Neural cell (in vitro differentiated cells): ENCODE measurements around the gene NAP1L5. TPM values are rescaled to one million over a fixed set of nuclear protein-coding genes. Genes with fewer than 3 reads are reported as not detected.

Experiments
- H2AFZ ChIP-seq: fragments of 200-600, 300-800 bp; sonication (generic), shearing (Covaris generic); 2 replicates; pipeline ENCODE4 v1.6.0; 2014; ENCODE audit warnings: low read depth, mild to moderate bottlenecking, antibody characterized with exemption, low read length, moderate library complexity
- H3F3A ChIP-seq: fragments of 200-600 bp; shearing (Covaris generic); 2 replicates; pipeline ENCODE4 v1.6.1; 2016; ENCODE audit warnings: mild to moderate bottlenecking, moderate library complexity, mixed read lengths, antibody characterized with exemption, low read length; ENCODE audit not compliant: insufficient read depth, poor library complexity, severe bottlenecking
- H3K27ac ChIP-seq: fragments of 200-600, 300-800 bp; sonication (generic), shearing (Covaris generic); 2 replicates; pipeline ENCODE4 v1.5.1; 2014; ENCODE audit warnings: mild to moderate bottlenecking, low read length, moderate library complexity
- H3K27me3 ChIP-seq: fragments of 300-800, 200-600 bp; sonication (generic), shearing (Covaris generic); 2 replicates; pipeline ENCODE4 v1.6.0; 2014; ENCODE audit warnings: mild to moderate bottlenecking, low read depth, low read length, moderate library complexity; ENCODE audit not compliant: insufficient read depth
- H3K36me3 ChIP-seq: fragments of 300-800, 200-600 bp; sonication (generic), shearing (Covaris generic); 2 replicates; pipeline ENCODE4 v1.5.1; 2014; ENCODE audit warnings: mild to moderate bottlenecking, antibody characterized with exemption, low read length, moderate library complexity; ENCODE audit not compliant: insufficient read depth
- H3K4me2 ChIP-seq: fragments of 300-800, 200-600 bp; sonication (generic), shearing (Covaris generic); 2 replicates; pipeline ENCODE4 v1.6.0; 2014; ENCODE audit warnings: mild to moderate bottlenecking, low read length
- H3K4me3 ChIP-seq: fragments of 300-800, 200-600 bp; sonication (generic), shearing (Covaris generic); 2 replicates; pipeline ENCODE4 v1.5.1; 2014; ENCODE audit warnings: mild to moderate bottlenecking, low read length, moderate library complexity
- H3K79me2 ChIP-seq: fragments of 200-600 bp; shearing (Covaris generic); replicated peaks from 2 replicates; pipeline ENCODE4 v1.6.0; 2014; ENCODE audit warnings: mild to moderate bottlenecking, low read length, moderate library complexity; ENCODE audit not compliant: insufficient read depth
- H3K9ac ChIP-seq: fragments of 300-800, 200-600 bp; sonication (generic), shearing (Covaris generic); 2 replicates; pipeline ENCODE4 v1.6.1; 2016; ENCODE audit warnings: mild to moderate bottlenecking, low read length, mixed read lengths
- H3K9me2 ChIP-seq: fragments of 200-600 bp; shearing (Covaris generic); 2 replicates; pipeline ENCODE4 v1.6.1; 2016; ENCODE audit warnings: mild to moderate bottlenecking, low read length, mixed read lengths; ENCODE audit not compliant: insufficient read depth
- H3K9me3 ChIP-seq: fragments of 200-600, 300-800 bp; sonication (generic), shearing (Covaris generic); 2 replicates; pipeline ENCODE4 v1.6.1; 2016; ENCODE audit warnings: mild to moderate bottlenecking, mixed run types, low read length, moderate library complexity, mixed read lengths
- H4K20me1 ChIP-seq: fragments of 200-600 bp; shearing (Covaris generic); 2 replicates; pipeline ENCODE4 v1.6.1; 2016; ENCODE audit warnings: mild to moderate bottlenecking, mixed run types; ENCODE audit not compliant: insufficient read depth
- EP300 ChIP-seq: fragments of 450-650 bp; conservative IDR thresholded peaks from 2 replicates; pipeline ENCODE4 v1.6.1; 2014; ENCODE audit warnings: antibody characterized with exemption, mild to moderate bottlenecking, moderate library complexity; ENCODE audit not compliant: poor library complexity, severe bottlenecking
- EZH2 ChIP-seq: fragments of 200-600, 300-800 bp; shearing (Covaris generic), sonication (generic); IDR thresholded peaks from 2 replicates; pipeline ENCODE4 v1.6.1; 2014; ENCODE audit warnings: antibody characterized with exemption, low read length, borderline replicate concordance, mild to moderate bottlenecking; ENCODE audit not compliant: insufficient read depth, poor library complexity, severe bottlenecking
- MXI1 ChIP-seq: fragments of 450-650 bp; conservative IDR thresholded peaks from 2 replicates; pipeline ENCODE4 v1.6.1; 2014; ENCODE audit warnings: antibody characterized with exemption, mild to moderate bottlenecking; ENCODE audit not compliant: poor library complexity, severe bottlenecking
- POLR2AphosphoS5 ChIP-seq: IDR thresholded peaks from 2 replicates; pipeline ENCODE4 v1.6.1; 2012
- RAD21 ChIP-seq: fragments of 450-650 bp; conservative IDR thresholded peaks from 2 replicates; pipeline ENCODE4 v1.6.1; 2014; ENCODE audit warnings: antibody characterized with exemption, mild to moderate bottlenecking, moderate library complexity
- SMC3 ChIP-seq: fragments of 450-650 bp; conservative IDR thresholded peaks from 2 replicates; pipeline ENCODE4 v1.6.1; 2014; ENCODE audit warnings: antibody characterized with exemption, mild to moderate bottlenecking, moderate library complexity; ENCODE audit not compliant: poor library complexity
- TAF1 ChIP-seq: IDR thresholded peaks from 2 replicates; pipeline ENCODE4 v1.6.1; 2012; ENCODE audit warnings: low read depth
- polyA minus RNA-seq: library from RNA; depleted of rRNA, polyadenylated mRNA; stranded (reverse); fragments of >200 nt; gene quantifications from 2 replicates; pipeline ENCODE4 v1.2.3, GENCODE V29; 2014
- polyA plus RNA-seq: library from polyadenylated mRNA; depleted of rRNA; stranded (reverse); fragments of >200 nt; gene quantifications from 2 replicates; pipeline ENCODE4 v1.2.3, GENCODE V29; 2014
- TF ChIP-seq, protein P1 (sequence below): IDR thresholded peaks from 2 replicates; pipeline ENCODE4 v1.6.1; 2012; ENCODE audit warnings: borderline replicate concordance
- TF ChIP-seq, protein P2 (sequence below): fragments of 450-650 bp; IDR thresholded peaks from 2 replicates; pipeline ENCODE4 v1.5.1; 2014; ENCODE audit warnings: antibody characterized with exemption, mild to moderate bottlenecking, moderate library complexity; ENCODE audit not compliant: poor library complexity, severe bottlenecking

Gene NAP1L5, protein sequence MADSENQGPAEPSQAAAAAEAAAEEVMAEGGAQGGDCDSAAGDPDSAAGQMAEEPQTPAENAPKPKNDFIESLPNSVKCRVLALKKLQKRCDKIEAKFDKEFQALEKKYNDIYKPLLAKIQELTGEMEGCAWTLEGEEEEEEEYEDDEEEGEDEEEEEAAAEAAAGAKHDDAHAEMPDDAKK
- polyA plus RNA-seq: 44.2 and 53.1 TPM in 2 replicates
- polyA minus RNA-seq: 37.5 and 41.9 TPM in 2 replicates

DNA sequence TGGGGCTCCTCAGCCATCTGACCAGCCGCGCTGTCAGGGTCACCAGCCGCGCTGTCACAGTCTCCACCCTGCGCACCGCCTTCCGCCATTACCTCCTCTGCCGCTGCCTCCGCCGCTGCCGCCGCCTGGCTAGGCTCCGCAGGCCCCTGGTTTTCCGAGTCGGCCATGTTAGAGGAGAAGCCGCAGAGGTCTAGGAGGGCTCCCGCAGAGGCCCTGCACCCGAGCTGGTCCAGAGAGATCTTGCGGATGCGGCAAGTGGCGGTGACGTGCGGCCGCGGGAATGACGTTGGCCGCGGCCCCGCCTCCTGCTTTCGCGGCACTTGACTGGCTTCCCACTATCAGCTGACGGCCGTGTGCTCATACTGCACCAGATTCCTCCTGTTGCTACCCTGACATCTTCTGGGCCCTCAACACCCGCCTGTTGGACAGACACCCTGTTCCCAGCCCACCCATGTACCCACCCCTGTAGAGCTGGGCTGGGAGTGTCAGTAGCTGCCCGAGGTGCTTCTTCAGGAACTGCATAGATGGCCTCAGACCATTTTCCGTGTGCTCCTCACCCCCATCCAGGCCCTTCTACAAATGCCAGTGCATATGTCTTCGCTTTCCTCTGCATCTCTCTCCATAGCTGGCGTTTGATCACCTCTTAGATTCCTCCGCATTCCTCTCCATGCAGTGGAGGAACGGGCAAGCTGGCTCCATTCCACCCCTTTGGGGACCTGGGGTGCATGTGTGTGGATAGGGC lies at the start of gene NAP1L5:
TSS of gene NAP1L5 (minus strand) at position 242 of the 742 bp plus-strand sequence. CDS start at position 167, 75 bp downstream.
- H3K4me3 ChIP-seq: peak within 1 kb of the TSS; percentile 67
- no peaks in the 10 kb centered on the region for H4K20me1 ChIP-seq
- H3K27me3 ChIP-seq: no peaks in the 10 kb centered on the region
- H3K9me2 ChIP-seq: no peaks in the 10 kb centered on the region
- H3K36me3 ChIP-seq: no peaks in the 10 kb centered on the region
- H3K79me2 ChIP-seq: no peaks in the 10 kb centered on the region
- peak within 1 kb of the TSS; percentile 59 for H3K27ac ChIP-seq
- peak within 1 kb of the TSS; percentile 61 for H3K9ac ChIP-seq
- no peak within 1 kb of the TSS for H2AFZ ChIP-seq
- TF ChIP-seq POLR2AphosphoS5: peak; percentile 68
- no peak for TF ChIP-seq EP300
- TF ChIP-seq, protein P1, sequence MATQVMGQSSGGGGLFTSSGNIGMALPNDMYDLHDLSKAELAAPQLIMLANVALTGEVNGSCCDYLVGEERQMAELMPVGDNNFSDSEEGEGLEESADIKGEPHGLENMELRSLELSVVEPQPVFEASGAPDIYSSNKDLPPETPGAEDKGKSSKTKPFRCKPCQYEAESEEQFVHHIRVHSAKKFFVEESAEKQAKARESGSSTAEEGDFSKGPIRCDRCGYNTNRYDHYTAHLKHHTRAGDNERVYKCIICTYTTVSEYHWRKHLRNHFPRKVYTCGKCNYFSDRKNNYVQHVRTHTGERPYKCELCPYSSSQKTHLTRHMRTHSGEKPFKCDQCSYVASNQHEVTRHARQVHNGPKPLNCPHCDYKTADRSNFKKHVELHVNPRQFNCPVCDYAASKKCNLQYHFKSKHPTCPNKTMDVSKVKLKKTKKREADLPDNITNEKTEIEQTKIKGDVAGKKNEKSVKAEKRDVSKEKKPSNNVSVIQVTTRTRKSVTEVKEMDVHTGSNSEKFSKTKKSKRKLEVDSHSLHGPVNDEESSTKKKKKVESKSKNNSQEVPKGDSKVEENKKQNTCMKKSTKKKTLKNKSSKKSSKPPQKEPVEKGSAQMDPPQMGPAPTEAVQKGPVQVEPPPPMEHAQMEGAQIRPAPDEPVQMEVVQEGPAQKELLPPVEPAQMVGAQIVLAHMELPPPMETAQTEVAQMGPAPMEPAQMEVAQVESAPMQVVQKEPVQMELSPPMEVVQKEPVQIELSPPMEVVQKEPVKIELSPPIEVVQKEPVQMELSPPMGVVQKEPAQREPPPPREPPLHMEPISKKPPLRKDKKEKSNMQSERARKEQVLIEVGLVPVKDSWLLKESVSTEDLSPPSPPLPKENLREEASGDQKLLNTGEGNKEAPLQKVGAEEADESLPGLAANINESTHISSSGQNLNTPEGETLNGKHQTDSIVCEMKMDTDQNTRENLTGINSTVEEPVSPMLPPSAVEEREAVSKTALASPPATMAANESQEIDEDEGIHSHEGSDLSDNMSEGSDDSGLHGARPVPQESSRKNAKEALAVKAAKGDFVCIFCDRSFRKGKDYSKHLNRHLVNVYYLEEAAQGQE: peak; percentile 18
- peak within 1 kb of the TSS; percentile 13 for H3K4me2 ChIP-seq
- H3F3A ChIP-seq: no peaks in the 10 kb centered on the region
- H3K9me3 ChIP-seq: no peaks in the 10 kb centered on the region

DNA sequence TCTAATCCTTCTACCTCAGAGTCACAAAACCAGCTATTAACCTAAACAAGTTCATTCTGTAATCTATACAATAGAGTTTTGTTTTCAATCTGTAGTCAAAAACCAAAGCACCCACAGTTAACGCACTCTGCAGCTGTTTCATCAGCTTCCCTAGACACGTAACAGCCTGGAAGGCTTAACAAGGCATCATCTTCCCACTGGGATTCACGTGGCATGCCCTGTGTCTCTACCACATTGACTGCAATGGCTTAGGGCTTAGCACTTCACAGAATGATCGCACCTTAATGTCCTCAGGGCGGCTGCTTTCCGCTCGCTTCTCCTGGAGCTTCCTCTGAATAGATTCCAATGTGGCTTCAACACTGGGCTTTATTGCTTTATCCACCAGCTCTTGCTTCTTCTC lies 49.7 kb upstream of the NAP1L5 start:
- H3K27ac ChIP-seq: no peak overlapping the region
- H3K9me2 ChIP-seq: no peaks in the 10 kb centered on the region
- H3F3A ChIP-seq: no peaks in the 10 kb centered on the region
- H3K79me2 ChIP-seq: no peaks in the 10 kb centered on the region
- no peak overlapping the region for H2AFZ ChIP-seq
- H4K20me1 ChIP-seq: no peaks in the 10 kb centered on the region
- no peak overlapping the region for H3K9ac ChIP-seq
- TF ChIP-seq RAD21 (no peak), POLR2AphosphoS5 (no peak), SMC3 (no peak), MXI1 (no peak), EZH2 (no peak), TAF1 (no peak), EP300 (no peak)
- TF ChIP-seq, protein P2, sequence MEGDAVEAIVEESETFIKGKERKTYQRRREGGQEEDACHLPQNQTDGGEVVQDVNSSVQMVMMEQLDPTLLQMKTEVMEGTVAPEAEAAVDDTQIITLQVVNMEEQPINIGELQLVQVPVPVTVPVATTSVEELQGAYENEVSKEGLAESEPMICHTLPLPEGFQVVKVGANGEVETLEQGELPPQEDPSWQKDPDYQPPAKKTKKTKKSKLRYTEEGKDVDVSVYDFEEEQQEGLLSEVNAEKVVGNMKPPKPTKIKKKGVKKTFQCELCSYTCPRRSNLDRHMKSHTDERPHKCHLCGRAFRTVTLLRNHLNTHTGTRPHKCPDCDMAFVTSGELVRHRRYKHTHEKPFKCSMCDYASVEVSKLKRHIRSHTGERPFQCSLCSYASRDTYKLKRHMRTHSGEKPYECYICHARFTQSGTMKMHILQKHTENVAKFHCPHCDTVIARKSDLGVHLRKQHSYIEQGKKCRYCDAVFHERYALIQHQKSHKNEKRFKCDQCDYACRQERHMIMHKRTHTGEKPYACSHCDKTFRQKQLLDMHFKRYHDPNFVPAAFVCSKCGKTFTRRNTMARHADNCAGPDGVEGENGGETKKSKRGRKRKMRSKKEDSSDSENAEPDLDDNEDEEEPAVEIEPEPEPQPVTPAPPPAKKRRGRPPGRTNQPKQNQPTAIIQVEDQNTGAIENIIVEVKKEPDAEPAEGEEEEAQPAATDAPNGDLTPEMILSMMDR: no peak
- TF ChIP-seq, protein P1: no peak
- no peak overlapping the region for H3K4me3 ChIP-seq
- H3K4me2 ChIP-seq: no peak overlapping the region
- no peaks in the 10 kb centered on the region for H3K27me3 ChIP-seq
- H3K36me3 ChIP-seq: peaks cover 2% of the 10 kb centered on the region
- no peaks in the 10 kb centered on the region for H3K9me3 ChIP-seq
